Measurements from ENCODE around the gene CAV1.

DNA sequence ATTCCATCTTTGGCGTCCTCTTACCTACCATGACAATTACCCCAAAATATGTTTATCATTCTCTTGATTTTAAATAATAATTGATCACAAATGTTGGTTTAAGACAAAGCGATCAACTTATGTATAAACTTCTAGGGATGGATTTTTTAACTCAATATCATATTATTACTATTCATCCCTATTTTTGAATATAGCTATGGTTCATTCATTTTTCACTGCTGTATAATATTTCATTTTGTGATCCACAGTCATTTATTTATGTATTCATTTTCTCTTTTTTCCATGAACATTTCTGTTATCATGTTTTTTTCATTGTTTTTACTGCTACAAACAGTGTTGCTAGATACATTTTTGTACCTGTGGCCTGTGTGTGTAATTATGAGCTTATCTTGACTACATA is 85.9 kb downstream of the CAV1 start:
- TF ChIP-seq, protein P1, sequence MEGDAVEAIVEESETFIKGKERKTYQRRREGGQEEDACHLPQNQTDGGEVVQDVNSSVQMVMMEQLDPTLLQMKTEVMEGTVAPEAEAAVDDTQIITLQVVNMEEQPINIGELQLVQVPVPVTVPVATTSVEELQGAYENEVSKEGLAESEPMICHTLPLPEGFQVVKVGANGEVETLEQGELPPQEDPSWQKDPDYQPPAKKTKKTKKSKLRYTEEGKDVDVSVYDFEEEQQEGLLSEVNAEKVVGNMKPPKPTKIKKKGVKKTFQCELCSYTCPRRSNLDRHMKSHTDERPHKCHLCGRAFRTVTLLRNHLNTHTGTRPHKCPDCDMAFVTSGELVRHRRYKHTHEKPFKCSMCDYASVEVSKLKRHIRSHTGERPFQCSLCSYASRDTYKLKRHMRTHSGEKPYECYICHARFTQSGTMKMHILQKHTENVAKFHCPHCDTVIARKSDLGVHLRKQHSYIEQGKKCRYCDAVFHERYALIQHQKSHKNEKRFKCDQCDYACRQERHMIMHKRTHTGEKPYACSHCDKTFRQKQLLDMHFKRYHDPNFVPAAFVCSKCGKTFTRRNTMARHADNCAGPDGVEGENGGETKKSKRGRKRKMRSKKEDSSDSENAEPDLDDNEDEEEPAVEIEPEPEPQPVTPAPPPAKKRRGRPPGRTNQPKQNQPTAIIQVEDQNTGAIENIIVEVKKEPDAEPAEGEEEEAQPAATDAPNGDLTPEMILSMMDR (optimal IDR thresholded peaks at IDR 0.05 in 1 of 3, IDR thresholded peaks at IDR 0.05 in 1 of 3, conservative IDR thresholded peaks at IDR 0.05 in 1 of 3; ENCODE audit: extremely low read depth in 1 of 3, insufficient read depth in 2 of 3, low read length in 3 of 3) = no peak
- TF ChIP-seq EZH2 (IDR thresholded peaks at IDR 0.05; ENCODE audit: low read length) = no peak
